CD8-positive, alpha-beta memory T cell (primary cell): ENCODE data around the gene NFIB. TPM values are rescaled to one million over a fixed set of nuclear protein-coding genes. Genes with fewer than 3 reads are reported as not detected.

ENCODE experiments used
- CTCF ChIA-PET: fragments of 350-600 bp; sonication (Branson Sonifier 250); formaldehyde crosslinking; loops from one replicate; lab custom pipeline; 2021; ENCODE audit warnings: antibody characterized with exemption; lab: Charles Lee
- POLR2A ChIA-PET: fragments of 350-600 bp; sonication (Branson Sonifier 250); formaldehyde crosslinking; loops from one replicate; lab custom pipeline; 2021; ENCODE audit warnings: antibody characterized with exemption; lab: Charles Lee
- DNase-seq, 5 donors: peaks; one replicate each; pipeline versions ENCODE4 v3.0.0 to v3.0.0-alpha.2; 2020 to 2022; ENCODE audit warnings: mixed read lengths in 1 of 5
- H3K27ac ChIP-seq: one replicate; pipeline ENCODE4 v1.7.0; 2013; ENCODE audit warnings: low read depth, mild to moderate bottlenecking, low read length, moderate library complexity
- H3K27me3 ChIP-seq: 2 replicates; pipeline ENCODE4 v1.7.0; 2013; ENCODE audit warnings: low read length, mild to moderate bottlenecking; ENCODE audit not compliant: insufficient read depth, poor library complexity, severe bottlenecking
- H3K36me3 ChIP-seq: 2 replicates; pipeline ENCODE4 v1.7.0; 2013; ENCODE audit warnings: mild to moderate bottlenecking, low read length, moderate library complexity; ENCODE audit not compliant: insufficient read depth
- H3K4me1 ChIP-seq: 2 replicates; pipeline ENCODE4 v1.7.0; 2013; ENCODE audit warnings: mild to moderate bottlenecking, low read length, moderate library complexity; ENCODE audit not compliant: insufficient read depth
- H3K4me3 ChIP-seq: 2 replicates; pipeline ENCODE4 v1.7.0; 2013; ENCODE audit warnings: mild to moderate bottlenecking, low read length
- H3K9me3 ChIP-seq: 2 replicates; pipeline ENCODE4 v1.7.0; 2013; ENCODE audit warnings: mild to moderate bottlenecking, low read length
- H3K27ac Mint-ChIP-seq, 8 donors: one replicate each; pipeline ENCODE4 v1.8.0; 2020 to 2021; ENCODE audit warnings: mixed read lengths in 8 of 8, mild to moderate bottlenecking in 6 of 8, inconsistent platforms in 3 of 8, moderate library complexity in 3 of 8
- H3K27me3 Mint-ChIP-seq, 2 donors: one replicate each; pipeline ENCODE4 v1.8.0; 2020 to 2021; ENCODE audit warnings: mixed read lengths in 2 of 2, mild to moderate bottlenecking in 1 of 2, moderate library complexity in 1 of 2
- H3K36me3 Mint-ChIP-seq, 3 donors: one replicate each; pipeline ENCODE4 v1.8.0; 2020 to 2021; ENCODE audit warnings: mixed read lengths in 3 of 3, inconsistent platforms in 1 of 3, mild to moderate bottlenecking in 1 of 3
- H3K4me1 Mint-ChIP-seq, 3 donors: one replicate each; pipeline ENCODE4 v1.8.0; 2020 to 2021; ENCODE audit warnings: mixed read lengths in 3 of 3, inconsistent platforms in 1 of 3, mild to moderate bottlenecking in 1 of 3
- H3K4me3 Mint-ChIP-seq, 7 donors: one replicate each; pipeline ENCODE4 v1.8.0; 2020 to 2021; ENCODE audit warnings: mixed read lengths in 7 of 7, mild to moderate bottlenecking in 6 of 7, moderate library complexity in 4 of 7, inconsistent platforms in 2 of 7
- H3K9me3 Mint-ChIP-seq, 5 donors: one replicate each; pipeline ENCODE4 v1.8.0; 2020 to 2022; ENCODE audit warnings: mixed read lengths in 5 of 5, mild to moderate bottlenecking in 3 of 5, moderate library complexity in 2 of 5, inconsistent platforms in 1 of 5
- polyA plus RNA-seq: library from polyadenylated mRNA; unstranded; fragments of 300-500 nt; fragmentation: Illumina TruSeq; gene quantifications from one replicate; pipeline ENCODE4 v1.2.3, GENCODE V29; 2021
- total RNA-seq, 2 experiments: library from RNA; stranded (reverse); gene quantifications; one replicate each; pipeline ENCODE4 v1.2.3, GENCODE V29; 2021

Gene NFIB
- total and polyA plus RNA-seq, 3 experiments from 2014 or later = not detected

DNA sequence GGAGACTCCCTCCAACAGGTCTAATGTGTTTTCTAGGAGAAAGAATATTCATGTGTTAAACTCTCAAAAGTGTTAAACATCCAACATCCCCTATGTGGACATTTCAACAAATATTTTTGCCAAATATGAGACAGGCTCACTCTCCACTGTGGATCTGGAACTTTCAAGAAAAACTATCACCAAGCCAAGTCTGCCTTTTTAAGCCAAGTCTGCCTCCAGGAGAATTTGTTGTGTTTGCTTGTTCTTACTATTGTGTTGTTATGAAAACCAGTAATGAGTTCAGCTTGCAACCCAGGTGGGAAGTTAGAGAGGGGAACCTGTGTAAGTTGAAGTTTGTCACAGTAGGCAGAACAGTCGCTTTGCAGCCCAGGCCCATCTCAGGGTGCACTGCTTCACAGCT lies 228.1 kb downstream of the NFIB start:
- Histone ChIP-seq H3K27ac (no peak overlapping the region), H3K36me3 (no peaks in the 10 kb centered on the region), H3K4me1 (no peaks in the 10 kb centered on the region), H3K4me3 (no peak overlapping the region), H3K27me3 (no peaks in the 10 kb centered on the region), H3K9me3 (no peaks in the 10 kb centered on the region)
- DNase-seq = no peak
- Mint-ChIP-seq H3K27me3 (no peaks in the 10 kb centered on the region), H3K4me1 (no peaks in the 10 kb centered on the region), H3K4me3 (no peak overlapping the region), H3K36me3 (no peaks in the 10 kb centered on the region), H3K27ac (no peak overlapping the region), H3K9me3 (peaks cover 0 to 7% (median 0%) of the 10 kb centered on the region in 5 donors)
- ChIA-PET POLR2A (no interaction called here), CTCF (no interaction called here)

DNA sequence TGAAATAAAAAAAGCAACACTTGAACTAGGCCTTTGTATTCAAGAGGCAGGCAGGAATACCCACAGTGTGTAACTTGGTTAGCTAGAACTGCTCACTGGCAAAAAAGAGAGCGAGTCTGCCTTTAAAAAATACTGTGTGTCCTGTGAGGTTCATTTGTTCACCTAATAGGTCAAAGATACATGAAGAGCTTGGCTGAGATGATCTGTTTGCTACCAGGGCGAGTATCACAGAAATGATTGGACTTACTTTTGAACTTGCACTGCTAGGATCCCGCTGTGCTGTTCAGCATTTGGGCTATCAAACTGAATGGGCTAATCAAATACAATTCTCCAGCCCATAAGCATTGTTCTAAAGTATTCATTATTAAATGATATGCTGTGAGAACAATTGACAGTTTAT lies 229.1 kb downstream of the NFIB start:
- H3K36me3 Mint-ChIP-seq = no peaks in the 10 kb centered on the region
- no peak for DNase-seq
- H3K4me1 Mint-ChIP-seq = no peaks in the 10 kb centered on the region
- Histone ChIP-seq H3K27me3 (no peaks in the 10 kb centered on the region), H3K9me3 (no peaks in the 10 kb centered on the region), H3K4me3 (no peak overlapping the region), H3K4me1 (no peaks in the 10 kb centered on the region), H3K36me3 (no peaks in the 10 kb centered on the region), H3K27ac (no peak overlapping the region)
- H3K9me3 Mint-ChIP-seq = peaks cover 0 to 7% (median 3%) of the 10 kb centered on the region in 5 donors
- CTCF ChIA-PET = no interaction called here
- H3K4me3 Mint-ChIP-seq = no peak overlapping the region
- POLR2A ChIA-PET = no interaction called here
- H3K27me3 Mint-ChIP-seq = no peaks in the 10 kb centered on the region
- no peak overlapping the region for H3K27ac Mint-ChIP-seq

DNA sequence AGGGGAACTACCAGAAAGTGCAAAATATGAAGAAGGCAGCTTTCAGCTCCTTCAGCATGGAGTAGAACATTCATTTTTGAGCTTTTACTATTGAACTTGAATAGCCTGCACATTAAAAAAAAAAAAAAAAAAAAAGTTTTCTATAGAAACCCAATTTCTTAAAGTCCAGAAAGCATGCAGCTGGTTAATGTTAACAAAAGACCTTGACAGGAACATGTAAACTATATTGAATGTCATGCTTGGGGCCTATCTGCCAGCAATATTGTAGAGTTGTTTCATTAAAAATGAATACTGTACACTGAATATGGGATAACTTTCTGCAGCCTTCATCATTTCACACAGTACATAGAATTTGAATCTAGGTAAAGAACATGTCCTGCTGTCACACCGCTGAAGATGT lies 230.6 kb downstream of the NFIB start:
- Histone ChIP-seq H3K36me3 (no peaks in the 10 kb centered on the region), H3K4me1 (no peaks in the 10 kb centered on the region), H3K27me3 (no peaks in the 10 kb centered on the region), H3K4me3 (no peak overlapping the region), H3K27ac (no peak overlapping the region), H3K9me3 (no peaks in the 10 kb centered on the region)
- DNase-seq = no peak
- H3K27me3 Mint-ChIP-seq = no peaks in the 10 kb centered on the region
- POLR2A ChIA-PET = no interaction called here
- H3K9me3 Mint-ChIP-seq = peaks cover 0 to 6% (median 3%) of the 10 kb centered on the region in 5 donors
- CTCF ChIA-PET = no interaction called here
- no peaks in the 10 kb centered on the region for H3K4me1 Mint-ChIP-seq
- peak overlapping the region in 1 of 7 donors; percentile 27 for H3K4me3 Mint-ChIP-seq
- H3K27ac Mint-ChIP-seq = no peak overlapping the region
- H3K36me3 Mint-ChIP-seq = no peaks in the 10 kb centered on the region

DNA sequence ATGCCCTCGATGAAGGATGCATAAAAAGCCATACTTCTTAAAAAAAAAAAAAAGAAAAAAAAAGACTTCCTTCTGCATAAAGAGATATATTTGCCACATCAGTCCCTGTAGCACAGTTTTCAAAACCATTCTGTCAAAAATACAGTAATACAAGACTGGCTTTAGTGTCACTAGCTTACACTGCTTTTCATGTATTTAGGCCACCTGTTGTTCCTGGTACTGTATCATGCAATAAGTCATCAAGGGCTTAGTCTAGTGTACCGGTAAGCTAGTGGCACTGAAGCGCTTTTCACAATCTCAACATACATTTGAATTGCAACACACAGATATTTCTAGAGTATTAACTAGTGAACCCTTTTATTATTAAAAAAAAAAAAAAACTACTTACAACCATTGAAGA lies 231.2 kb downstream of the NFIB start:
- no peaks in the 10 kb centered on the region for H3K27me3 ChIP-seq
- no peaks in the 10 kb centered on the region for H3K9me3 ChIP-seq
- no peak for DNase-seq
- H3K4me1 Mint-ChIP-seq = no peaks in the 10 kb centered on the region
- no peaks in the 10 kb centered on the region for H3K36me3 Mint-ChIP-seq
- H3K4me3 ChIP-seq = no peak overlapping the region
- no peaks in the 10 kb centered on the region for H3K36me3 ChIP-seq
- H3K4me1 ChIP-seq = no peaks in the 10 kb centered on the region
- POLR2A ChIA-PET = no interaction called here
- H3K27ac ChIP-seq = no peak overlapping the region
- no peaks in the 10 kb centered on the region for H3K27me3 Mint-ChIP-seq
- CTCF ChIA-PET = no interaction called here
- no peak overlapping the region for H3K27ac Mint-ChIP-seq
- H3K4me3 Mint-ChIP-seq = no peak overlapping the region
- peaks cover 0 to 6% (median 3%) of the 10 kb centered on the region in 5 donors for H3K9me3 Mint-ChIP-seq

DNA sequence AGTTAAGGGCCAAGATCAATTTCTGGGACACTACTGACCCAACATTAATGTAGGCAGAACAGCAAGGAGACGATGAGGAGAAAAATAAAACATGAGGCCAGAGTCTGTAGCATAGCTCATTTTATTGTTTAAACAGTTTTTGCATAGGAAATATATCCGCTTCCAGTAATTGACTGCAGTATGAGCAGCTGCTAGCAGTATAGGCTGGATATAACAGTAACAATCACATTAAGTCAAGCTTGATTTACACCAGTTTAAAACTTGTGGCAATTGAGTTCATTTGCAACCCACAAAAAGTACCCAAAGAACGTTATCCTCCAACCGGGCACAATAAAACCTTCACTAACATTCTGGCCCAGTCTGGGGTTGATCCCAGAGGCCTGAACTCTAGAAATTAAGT lies 232.2 kb downstream of the NFIB start:
- CTCF ChIA-PET = no interaction called here

DNA sequence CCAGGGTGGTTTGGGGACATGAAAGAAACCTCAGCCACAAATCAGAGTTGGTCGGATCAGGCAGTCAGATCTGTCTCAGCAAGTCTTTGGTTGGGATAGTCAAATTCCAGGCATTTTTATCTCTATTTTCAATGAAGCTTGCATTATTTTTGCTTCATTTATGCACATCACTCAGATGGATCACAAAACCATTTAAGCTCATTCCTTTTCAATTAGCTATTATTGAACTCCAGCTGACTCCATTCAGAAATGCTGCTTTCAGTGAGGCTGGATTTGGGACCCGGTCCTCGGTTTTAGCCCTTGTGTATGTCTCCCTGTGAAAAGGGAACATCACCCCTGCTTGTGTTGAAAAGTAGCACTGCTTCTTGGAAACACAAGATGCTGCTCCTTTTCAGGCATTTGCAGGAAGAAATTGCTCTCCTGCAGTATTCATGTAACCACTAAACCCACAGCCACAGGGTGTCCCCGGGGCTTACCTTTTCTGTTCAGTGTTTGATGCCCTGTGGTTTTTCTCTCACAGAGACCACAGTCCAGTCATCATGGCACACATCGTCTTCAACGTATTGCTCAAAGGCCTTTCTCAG lies 232.9 kb downstream of the NFIB start:
- H3K4me3 Mint-ChIP-seq = no peak overlapping the region

More for the DNA sequence above, 232.2 kb downstream of the NFIB start:
- H3K27me3 Mint-ChIP-seq = no peaks in the 10 kb centered on the region
- H3K4me1 Mint-ChIP-seq = no peaks in the 10 kb centered on the region
- Histone ChIP-seq H3K4me1 (no peaks in the 10 kb centered on the region), H3K9me3 (no peaks in the 10 kb centered on the region), H3K4me3 (no peak overlapping the region), H3K27me3 (no peaks in the 10 kb centered on the region), H3K27ac (no peak overlapping the region), H3K36me3 (no peaks in the 10 kb centered on the region)
- H3K27ac Mint-ChIP-seq = no peak overlapping the region
- H3K9me3 Mint-ChIP-seq = peaks cover 0 to 6% (median 3%) of the 10 kb centered on the region in 5 donors
- no peaks in the 10 kb centered on the region for H3K36me3 Mint-ChIP-seq
- POLR2A ChIA-PET = no interaction called here
- H3K4me3 Mint-ChIP-seq = no peak overlapping the region
- no peak for DNase-seq

DNA sequence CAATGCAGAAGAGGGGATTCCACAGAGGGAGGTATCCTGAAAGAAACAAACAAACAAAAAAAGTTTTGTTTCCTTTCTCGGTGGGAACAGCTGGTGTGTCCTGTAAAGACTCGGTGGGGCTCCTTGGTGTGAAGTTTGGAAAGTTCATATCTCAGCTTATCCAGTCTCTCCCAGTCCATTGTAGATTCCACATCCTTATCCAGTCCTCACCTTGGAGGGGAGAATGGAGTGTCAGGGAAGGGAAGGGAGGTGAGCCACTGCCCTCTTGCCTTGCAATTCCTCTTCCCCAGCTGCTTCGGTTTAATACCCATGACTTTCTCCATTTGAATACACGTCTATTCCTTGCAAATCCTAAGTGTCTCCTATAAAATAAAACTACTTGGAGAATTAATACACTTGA lies 234.5 kb downstream of the NFIB start:
- Histone ChIP-seq H3K27ac (no peak overlapping the region), H3K27me3 (no peaks in the 10 kb centered on the region), H3K4me3 (no peak overlapping the region), H3K9me3 (no peaks in the 10 kb centered on the region), H3K4me1 (no peaks in the 10 kb centered on the region), H3K36me3 (no peaks in the 10 kb centered on the region)
- ChIA-PET CTCF (no interaction called here), POLR2A (no interaction called here)
- H3K27me3 Mint-ChIP-seq = no peaks in the 10 kb centered on the region
- H3K4me1 Mint-ChIP-seq = no peaks in the 10 kb centered on the region
- DNase-seq = no peak
- no peaks in the 10 kb centered on the region for H3K36me3 Mint-ChIP-seq
- H3K4me3 Mint-ChIP-seq = no peak overlapping the region
- H3K9me3 Mint-ChIP-seq = peaks cover 0 to 11% (median 6%) of the 10 kb centered on the region in 5 donors
- no peak overlapping the region for H3K27ac Mint-ChIP-seq

More for the DNA sequence above, 232.9 kb downstream of the NFIB start:
- Histone ChIP-seq H3K27ac (no peak overlapping the region), H3K4me1 (no peaks in the 10 kb centered on the region), H3K9me3 (no peaks in the 10 kb centered on the region), H3K4me3 (no peak overlapping the region), H3K27me3 (no peaks in the 10 kb centered on the region), H3K36me3 (no peaks in the 10 kb centered on the region)
- ChIA-PET POLR2A (no interaction called here), CTCF (no interaction called here)
- Mint-ChIP-seq H3K36me3 (no peaks in the 10 kb centered on the region), H3K4me1 (no peaks in the 10 kb centered on the region), H3K27ac (no peak overlapping the region), H3K27me3 (no peaks in the 10 kb centered on the region), H3K9me3 (peaks cover 0 to 8% (median 5%) of the 10 kb centered on the region in 5 donors)
- DNase-seq = no peak

DNA sequence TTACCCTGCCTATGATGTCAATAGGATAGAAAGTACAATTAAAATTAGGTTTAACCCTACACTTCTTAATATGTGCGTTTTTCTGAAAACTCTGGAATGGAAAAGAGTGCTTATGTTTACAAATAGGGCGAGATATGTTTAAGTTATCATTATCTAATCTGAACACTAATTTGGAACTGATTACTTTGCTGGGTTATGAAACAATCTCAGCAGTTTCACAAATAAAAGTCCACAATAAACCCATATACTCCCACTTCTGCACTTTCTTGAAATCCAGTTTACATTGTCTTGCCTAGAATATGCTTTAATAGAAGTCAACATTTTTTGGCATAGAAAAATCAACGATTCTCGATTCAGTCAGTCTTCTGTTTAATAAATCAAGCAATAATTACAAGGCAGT lies 236.3 kb downstream of the NFIB start:
- no peaks in the 10 kb centered on the region for H3K4me1 Mint-ChIP-seq
- no peak overlapping the region for H3K27ac ChIP-seq
- H3K27me3 Mint-ChIP-seq = no peaks in the 10 kb centered on the region
- ChIA-PET POLR2A (no interaction called here), CTCF (no interaction called here)
- H3K36me3 ChIP-seq = no peaks in the 10 kb centered on the region
- H3K4me3 Mint-ChIP-seq = no peak overlapping the region
- DNase-seq = no peak
- no peak overlapping the region for H3K27ac Mint-ChIP-seq
- no peak overlapping the region for H3K4me3 ChIP-seq
- H3K9me3 ChIP-seq = no peaks in the 10 kb centered on the region
- H3K27me3 ChIP-seq = no peaks in the 10 kb centered on the region
- no peaks in the 10 kb centered on the region for H3K36me3 Mint-ChIP-seq
- H3K4me1 ChIP-seq = no peaks in the 10 kb centered on the region
- H3K9me3 Mint-ChIP-seq = peaks cover 0 to 11% (median 9%) of the 10 kb centered on the region in 5 donors
